NCI-H2227 treated with DMSO at 0.1 percent for 48 hours (cell line): ENCODE results near the gene PSMC3.

Experiments
- DNase-seq: peaks from one replicate; lab custom pipeline; 2025; lab: John Stamatoyannopoulos, UW

Gene PSMC3

DNA sequence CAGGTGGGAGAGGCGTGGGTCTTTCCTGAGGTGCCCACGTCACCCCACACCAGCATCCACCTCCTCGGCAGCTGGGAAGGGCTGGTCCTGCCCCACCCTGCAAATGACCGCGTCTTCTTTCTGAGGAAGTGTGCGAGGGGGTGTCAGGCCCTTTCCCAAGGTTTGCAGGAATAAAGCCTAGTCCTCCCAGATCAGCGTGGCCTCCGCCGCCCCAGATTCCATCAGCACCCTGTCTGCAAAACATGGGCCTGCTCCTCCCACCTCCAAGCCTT, 32.3 kb downstream of the PSMC3 start:
- no peak for DNase-seq

GRCh38 chr11:47393163-47394049, 32.8 kb downstream of the PSMC3 start:
- DNase-seq = no peak

GRCh38 chr11:47392546-47393162, 33.6 kb downstream of the PSMC3 start:
- no peak for DNase-seq

DNA sequence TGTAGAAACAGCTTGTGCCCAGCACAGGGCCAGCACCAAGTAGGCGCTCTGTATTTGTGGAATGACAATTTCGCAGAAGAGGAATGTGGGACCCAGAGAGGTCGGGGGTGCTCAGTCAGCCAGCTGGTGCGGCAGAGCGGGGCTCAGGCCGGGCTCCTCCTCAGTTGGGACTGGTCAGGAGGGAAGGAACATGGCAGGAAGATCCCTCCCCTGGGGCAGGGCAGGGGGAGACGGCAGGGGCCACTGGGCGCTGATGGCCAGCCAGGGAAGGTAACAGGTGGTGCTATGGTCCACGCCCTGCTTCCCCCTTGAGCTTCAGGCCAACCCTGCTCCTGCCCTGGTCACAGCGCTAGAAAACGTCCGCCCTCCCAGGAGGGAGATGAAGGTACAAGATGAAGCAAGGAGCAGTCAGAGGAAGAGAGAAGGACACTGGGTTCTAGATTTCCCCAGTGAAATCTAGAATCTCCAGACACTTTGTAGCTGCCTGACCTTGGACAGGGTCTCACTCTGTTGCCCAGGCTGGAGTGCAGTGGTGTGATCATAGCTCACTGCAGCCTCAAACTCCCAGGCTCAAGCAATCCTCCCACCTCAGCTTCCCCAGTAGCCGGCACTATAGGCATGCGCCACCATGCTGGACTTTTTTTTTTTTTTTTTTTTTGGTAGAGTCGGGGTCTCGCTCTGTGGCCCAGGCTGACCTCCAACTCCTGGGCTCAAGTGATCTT, 34.4 kb downstream of the PSMC3 start:
- no peak for DNase-seq

DNA sequence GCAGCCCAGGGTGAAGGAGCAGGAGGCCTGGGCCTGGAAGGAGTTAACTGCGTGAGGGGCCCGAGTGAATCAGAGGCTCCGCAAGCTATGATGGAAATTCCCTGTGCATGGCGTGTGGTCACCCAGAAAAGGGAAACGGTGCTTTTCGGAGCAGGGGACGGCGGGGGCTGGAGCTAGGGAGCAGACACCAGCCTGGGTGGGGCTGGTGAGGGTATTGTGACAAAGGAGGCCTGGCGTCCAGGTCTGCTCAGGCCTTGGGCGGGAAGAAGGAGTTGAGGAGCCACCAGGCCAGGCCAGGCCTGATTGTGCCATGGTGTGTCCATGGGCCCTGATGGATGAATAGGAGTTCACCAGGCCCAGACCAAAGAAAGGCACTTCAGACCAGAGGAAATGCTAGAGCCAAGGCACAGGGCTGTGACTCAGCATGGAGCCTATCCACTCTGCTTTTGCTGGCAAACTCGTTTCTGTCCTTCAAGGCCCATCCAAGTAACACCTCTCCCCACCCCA, 35.1 kb downstream of the PSMC3 start:
- DNase-seq = no peak

DNA sequence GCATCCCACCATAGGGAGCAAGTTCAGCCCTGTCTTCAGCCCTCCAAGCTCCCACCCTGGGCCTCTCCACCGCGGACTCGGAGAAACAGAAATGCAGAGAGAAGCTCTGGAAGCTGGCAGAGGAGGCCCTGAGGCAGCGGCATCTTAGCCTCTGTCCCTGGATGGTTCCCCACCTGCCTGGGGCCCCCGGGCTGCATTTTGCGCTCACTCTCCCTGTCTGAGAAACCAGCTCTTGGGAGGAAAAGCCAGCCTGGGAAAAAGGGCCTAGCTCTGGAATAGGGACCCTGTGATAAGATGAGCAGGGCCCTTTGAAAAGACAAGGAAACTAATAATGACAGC, 35.8 kb downstream of the PSMC3 start:
- no peak for DNase-seq

DNA sequence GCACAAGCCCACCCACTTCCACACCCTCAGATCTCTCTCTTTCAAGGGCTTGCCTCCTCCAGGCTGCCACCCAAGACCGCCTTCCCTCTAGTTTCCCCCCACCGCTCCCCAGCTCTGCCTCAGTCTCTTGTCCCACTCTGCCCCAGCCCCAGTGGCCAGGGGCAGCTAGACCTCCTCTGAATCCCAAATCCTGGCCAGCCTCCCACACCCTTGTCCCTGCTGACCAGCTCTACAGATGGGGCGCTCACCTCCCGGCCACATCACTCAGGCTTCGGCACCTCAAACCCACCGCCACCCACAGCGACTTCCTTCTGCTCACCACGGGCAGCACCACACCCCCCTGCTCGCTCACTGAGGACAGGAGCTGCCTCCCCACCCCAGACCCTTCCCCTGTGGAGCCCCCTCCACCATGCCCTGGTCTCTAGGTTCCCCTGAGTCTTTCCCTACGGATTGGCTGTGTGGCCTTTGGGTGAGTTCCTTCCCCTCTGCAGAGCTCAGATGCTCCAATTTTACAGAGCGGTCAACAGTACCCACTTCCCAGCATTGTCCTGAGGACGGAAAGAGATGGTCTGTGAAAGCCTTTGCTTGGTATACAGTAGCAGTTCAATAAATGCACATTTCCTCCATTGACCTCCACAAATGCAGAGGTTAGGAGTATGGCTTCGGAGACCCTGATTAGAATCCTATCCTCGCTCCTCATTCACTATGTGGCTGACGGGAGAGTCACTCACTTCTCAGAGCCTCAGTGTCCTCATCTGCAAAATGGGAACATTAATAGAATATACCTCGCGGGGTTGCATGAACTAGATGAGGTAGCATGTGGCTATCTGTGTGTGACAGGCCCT, 36.4 kb downstream of the PSMC3 start:
- DNase-seq = no peak

- DNase-seq = no peak
These were observed 37.3 kb downstream of the PSMC3 start for GRCh38 chr11:47388697-47389576.

GRCh38 chr11:47387944-47388696, 38.1 kb downstream of the PSMC3 start:
- DNase-seq = no peak

GRCh38 chr11:47384498-47384897, 41.7 kb downstream of the PSMC3 start:
- DNase-seq = no peak

DNA sequence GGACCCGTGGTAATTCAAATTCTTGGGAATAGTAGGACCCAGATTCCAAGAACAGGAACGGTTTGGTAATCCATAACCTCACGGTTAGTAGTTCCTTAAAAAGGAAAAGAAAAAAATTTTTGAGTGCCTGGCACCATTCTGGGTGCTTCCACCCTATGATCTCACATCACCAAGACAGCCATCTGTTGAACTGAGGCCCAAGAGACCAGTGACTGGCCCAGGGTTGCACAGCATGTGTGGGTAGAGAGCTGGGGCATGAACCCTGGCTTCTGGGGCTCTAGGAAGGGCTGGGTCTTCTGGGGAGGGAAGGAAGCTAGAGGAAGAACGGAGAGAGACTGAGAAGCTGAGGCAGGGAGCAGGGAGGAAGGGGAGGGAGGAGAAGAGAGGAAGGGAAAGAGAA, 43.2 kb downstream of the PSMC3 start:
- DNase-seq = no peak

- no peak for DNase-seq
These were observed 46.2 kb downstream of the PSMC3 start for GRCh38 chr11:47380078-47380477.

DNA sequence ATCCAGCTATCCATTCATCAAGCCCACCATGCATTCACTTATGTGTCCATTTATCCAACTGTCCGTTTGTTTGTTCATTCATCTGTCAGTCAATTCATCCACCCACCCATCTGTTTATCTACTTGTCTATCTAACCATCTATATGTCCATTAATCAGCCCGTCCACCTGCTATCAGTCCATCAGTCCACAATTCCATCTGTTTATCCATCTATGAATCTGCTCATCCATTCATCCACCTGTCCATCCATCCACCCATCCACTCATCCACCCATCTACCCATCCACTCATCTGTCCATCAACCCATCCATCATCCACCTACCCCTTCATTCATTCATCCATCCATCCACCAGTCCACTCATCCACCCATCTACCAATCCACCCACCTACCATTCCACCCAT, 46.9 kb downstream of the PSMC3 start:
- DNase-seq = no peak

DNA sequence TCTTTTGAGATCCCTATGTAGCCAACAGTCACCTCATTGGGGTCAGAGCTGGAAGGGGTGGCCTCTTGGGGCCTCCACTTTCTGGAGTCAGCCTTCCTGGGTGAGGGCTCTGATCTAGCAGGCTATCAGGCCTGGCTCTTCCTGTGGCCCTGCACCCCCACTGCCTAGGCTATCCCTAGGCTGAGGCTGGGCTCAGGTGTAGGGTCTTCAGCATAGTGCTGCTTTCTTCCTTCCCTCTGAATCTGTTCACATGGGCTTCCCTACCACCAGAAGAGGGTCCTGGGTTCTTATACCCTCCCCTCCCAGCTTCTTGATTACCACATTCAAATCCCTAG, 47.4 kb downstream of the PSMC3 start:
- no peak for DNase-seq

GRCh38 chr11:47378010-47378835, 48.0 kb downstream of the PSMC3 start, which contains the start of gene SPI1:
Gene SPI1, minus strand, starts transcription at chr11:47378547. Its CDS starts 194 bp downstream, at chr11:47378353.
- DNase-seq = no peak

GRCh38 chr11:47377571-47378009, 48.6 kb downstream of the PSMC3 start:
- DNase-seq = no peak

- DNase-seq = no peak
These were observed 49.5 kb downstream of the PSMC3 start for GRCh38 chr11:47376525-47377371.

DNA sequence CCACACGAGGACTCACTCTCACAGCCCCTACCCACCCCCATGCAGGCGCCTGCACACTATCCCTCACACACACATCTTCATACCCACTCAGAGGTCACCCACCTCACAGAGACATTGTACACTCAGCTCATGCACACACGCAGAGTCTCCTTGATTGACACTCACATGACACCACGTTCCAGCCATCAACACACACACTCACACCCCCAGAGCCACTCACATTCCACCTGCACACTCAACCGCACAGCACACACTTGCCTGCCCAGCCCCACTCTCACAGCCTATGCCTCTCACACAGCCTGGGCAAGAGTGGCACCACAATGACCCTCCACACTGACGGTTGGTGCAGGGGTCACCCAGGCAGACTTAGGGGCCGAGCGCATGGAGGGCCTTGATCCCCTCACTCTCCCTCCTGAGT, 50.1 kb downstream of the PSMC3 start:
- no peak for DNase-seq
